NCI-H1105 treated with DMSO at 0.1 percent for 48 hours (cell line): ENCODE measurements around the gene GABPB1.

Experiments
- DNase-seq: peaks from one replicate; lab custom pipeline; 2025; lab: John Stamatoyannopoulos, UW

The GABPB1 gene

DNA sequence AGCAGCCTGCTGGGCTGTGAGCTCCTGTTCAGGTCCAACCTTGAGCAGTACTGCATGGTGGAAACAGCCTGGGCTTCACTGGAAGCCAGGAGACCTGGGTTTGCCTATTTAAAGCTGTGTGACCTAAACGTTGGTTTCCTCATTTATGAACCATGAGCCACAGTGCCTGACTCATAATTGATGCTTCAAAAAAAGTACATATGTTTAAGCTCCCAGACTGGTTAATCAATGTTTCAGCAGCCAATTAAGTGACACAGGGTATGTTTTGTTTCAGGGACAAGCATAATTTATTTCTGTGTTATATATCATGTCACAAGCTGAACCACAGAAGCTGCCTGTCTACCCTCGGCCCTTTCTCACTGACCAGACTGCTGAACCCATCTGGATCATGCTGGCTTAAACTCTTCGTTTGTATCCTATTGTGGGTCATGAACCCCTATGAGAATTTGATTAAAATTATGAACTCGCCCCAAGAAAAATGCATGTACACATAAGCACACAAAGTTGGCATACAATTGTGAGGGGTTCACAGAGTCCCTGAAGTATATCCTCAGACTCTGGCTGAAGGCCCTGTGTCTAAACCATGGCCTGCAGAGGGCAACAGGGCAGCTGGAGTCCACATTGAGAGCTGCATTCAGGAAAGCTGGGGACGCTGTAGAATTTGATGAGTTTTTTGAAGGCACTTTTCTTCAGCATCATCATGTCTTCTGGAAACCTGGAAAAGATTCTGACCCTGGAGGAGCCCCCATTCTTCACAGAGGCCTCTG is 113.1 kb downstream of the GABPB1 start:
- no peak for DNase-seq

DNA sequence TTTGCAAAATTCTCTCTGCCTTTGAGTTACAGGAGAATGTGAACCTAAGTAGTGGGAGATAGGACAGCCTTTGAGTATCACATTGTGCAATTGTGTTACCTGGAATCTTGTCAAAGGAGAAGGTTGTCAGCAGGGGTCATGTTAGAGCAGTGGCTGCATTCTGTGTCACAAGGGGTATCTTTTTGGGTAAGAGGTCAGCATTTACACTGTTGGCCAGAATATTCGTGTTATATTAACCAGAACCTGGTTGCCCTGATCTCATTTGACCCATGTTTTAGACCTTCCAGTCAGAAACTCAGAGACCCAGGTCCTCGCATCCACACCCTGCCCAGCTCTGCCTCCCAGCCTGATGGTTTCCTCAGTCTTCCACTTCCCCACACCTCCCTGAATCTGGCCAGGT is 116.7 kb downstream of the GABPB1 start:
- no peak for DNase-seq

DNA sequence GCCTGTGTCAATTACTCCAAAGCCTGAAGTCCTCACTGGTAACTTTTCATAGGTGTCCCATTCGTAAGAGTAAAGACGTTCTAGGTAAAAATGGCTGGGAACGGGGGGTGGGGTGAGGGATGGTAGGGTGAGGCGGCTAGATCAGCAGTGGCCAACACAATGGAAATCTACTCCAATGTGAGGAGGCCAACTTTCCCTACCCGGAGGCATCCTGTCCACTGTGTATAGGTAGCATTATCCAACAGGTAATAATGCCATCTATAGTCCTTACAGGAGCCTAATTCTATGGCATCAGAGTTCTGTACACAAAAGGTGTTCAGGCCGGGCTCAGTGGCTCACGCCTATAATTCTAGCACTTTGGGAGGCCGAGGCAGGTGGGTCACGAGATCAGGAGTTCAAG is 118.6 kb downstream of the GABPB1 start:
- DNase-seq = no peak

DNA sequence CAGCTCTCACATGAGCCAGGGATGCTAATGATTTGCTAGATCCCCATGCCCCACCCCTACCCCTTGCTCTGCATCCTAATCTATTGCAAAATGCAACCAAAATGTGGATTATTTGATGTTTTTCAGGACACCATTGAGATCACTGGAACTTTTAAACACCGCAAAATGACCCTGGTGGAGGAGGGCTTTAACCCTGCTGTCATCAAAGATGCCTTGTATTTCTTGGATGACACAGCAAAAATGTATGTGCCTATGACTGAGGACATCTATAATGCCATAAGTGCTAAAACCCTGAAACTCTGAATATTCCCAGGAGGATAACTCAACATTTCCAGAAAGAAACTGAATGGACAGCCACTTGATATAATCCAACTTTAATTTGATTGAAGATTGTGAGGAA is 119.2 kb downstream of the GABPB1 start:
- no peak for DNase-seq

DNA sequence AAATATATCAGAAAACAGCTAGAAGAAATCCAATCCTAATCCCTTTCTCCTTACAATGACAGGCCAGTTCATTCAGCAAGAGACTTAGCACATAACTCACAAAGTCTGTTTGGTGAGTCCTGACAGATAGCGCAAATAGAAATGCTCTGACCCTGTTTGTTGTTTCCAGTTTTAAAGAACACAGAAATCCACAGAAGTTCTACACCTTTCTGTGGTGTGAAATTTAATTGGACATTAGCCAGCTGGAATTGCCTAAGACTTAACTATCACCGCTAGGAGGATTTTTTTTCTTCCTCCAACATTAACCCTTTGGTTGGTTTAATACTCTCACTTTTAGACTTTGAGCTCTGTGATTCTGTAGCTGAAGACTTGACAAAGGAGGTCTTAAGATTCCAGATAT is 120.2 kb downstream of the GABPB1 start:
- no peak for DNase-seq

DNA sequence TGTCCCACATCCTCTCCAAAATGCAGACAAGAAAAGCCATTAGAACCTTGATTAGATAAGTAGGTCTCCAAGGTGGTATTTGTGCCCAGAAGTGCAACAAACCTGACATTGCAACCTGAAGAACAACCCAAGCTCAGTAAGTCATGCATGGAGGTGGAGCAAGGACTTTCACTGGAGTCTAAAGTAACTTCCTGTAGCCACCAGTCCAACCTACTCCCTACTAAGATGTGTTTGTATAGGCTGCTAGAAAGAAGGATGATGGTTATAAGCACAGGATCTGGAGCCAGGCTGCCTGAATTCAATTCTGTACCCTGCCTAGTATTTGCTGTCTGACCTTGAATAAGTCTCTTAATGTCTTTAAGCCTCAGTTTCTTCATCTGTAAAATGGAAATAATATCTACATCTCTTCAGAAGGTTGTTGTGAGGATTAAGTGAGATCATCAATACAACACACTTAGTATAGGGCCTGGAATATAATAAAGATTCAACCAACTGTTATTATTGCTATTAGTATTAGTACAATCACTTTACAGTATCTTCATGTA is 121.7 kb downstream of the GABPB1 start:
- no peak for DNase-seq

DNA sequence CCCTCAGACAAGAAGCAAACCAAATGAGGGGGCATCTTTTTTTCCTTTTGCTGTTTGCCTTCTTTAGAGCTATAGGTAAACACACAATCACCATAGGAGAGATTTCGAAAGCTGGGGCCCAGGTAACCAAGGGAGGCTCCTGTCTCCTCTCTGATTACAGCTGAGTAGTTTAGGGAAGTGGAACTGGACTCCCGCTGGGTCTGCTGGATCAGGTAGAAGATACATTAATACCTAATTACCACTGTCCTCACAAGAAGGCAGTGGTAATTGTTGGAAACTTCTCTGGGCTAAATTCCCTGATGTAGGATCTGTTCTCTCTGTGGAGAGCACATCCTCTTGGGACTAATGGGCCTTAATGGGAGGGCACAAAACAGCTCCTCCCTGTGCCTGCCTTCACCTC is 122.2 kb downstream of the GABPB1 start:
- no peak for DNase-seq

DNA sequence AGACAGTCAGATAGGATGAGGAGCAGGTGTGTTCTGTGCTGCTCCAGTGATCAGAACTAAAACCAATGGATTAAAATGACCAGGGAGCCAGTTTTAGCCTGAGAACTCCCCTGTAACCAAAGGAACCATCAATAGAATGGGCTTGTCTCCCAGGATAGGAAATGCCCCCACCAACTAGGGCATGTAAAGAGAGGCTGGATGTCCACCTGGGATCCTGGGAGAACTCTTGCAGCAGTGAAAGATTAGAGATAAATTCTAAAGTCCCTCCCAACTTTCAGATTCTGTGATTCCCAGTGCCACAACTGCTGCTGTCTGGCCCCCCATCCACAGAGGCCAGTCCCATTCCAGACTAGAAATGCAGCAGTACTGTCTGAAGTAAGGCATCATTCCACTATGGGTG is 123.2 kb downstream of the GABPB1 start:
- DNase-seq = peak; percentile 15

DNA sequence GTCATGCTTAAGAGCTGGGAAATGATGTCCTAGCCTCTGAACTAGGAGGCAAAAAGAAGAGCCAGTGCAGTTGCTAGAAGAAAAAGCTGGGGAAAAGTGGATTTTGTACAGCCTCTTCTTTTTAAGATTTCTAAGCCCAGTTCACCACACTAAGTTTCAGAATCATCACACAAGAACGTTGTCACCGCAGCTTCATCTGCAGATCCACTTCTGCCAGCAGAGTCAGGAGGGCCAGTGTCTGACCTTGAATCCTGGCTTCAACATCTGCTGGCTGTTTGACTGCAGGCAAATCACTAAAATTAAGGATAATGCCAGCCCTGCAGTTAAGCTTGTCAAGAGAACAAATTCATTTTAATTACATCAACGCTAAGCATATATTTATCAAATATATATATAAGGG is 125.7 kb downstream of the GABPB1 start:
- no peak for DNase-seq

DNA sequence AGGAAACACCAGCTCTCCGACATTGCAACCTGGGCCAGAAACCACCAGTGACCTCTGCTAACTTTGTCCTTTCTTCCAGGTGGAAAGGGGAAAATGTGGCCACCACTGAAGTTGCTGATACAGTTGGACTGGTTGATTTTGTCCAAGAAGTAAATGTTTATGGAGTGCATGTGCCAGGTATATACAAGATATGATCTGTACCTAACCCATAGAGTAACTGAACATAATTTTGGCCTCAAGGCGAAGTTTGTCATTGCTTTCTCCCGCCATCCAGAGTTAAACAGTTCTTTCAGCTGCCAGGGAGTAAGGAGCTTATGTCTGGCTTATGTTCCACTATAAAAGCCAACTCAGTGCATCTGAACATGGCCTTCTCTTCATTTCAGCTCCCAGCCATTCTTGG is 126.1 kb downstream of the GABPB1 start:
- DNase-seq = no peak

DNA sequence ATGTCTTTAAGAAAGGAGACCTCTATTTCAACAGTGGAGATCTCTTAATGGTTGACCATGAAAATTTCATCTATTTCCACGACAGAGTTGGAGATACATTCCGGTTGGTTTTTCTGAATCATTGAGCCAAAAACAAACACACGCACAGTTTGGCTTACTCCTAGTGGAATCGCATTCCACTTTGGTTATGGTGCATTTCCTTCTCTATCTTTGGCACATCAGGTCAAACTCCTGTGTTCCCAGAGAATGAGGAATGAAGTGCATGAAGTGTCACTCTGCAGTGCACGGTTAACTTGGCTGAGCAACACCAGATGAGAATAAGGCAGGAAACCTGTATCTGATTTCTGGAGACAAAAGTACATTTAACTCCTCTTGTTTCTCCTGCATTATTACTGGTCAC is 127.9 kb downstream of the GABPB1 start:
- no peak for DNase-seq

DNA sequence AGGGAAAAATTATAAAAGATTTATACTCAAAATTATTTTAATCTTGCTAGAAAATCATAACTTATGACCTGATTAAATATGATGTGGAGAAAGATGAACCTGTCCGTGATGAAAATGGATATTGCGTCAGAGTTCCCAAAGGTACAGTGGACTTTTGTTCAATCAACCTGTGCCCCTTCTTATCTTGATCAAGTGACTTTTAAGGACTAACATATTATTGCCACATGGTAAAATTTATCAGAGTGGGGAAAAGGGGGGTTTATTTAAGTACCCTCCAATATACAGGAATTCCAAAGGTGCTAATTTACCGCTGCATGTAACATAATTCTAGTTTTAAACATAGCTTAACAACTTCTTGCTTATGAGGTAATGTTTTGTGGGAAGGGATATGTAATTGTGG is 129.1 kb downstream of the GABPB1 start:
- no peak for DNase-seq
